ENCODE data around the gene DYNC1I1.

GRCh38 chr7:96016735-96017134 is 244.4 kb downstream of the DYNC1I1 start:
- TF ChIP-seq POLR2AphosphoS5 (IDR thresholded peaks at IDR 0.05) (no peak), POLR2A (IDR thresholded peaks at IDR 0.05) (no peak), CTCF (IDR thresholded peaks at IDR 0.05) (no peak), EP300 (IDR thresholded peaks at IDR 0.05) (no peak)

All from suprapubic skin (tissue), 4 donors.